Thyroid gland (tissue), 4 donors: Measurements from ENCODE around the gene NT5DC1.

ENCODE experiments used
- CTCF ChIP-seq, 6 experiments: fragments of 200-600 bp in 3 of 6; fragments of 450-650 bp in 3 of 6; sonication (generic) in 3 of 6; IDR thresholded peaks; one replicate each; pipeline ENCODE4 v1.5.1; 2016 to 2019; ENCODE audit warnings: antibody characterized with exemption in 6 of 6, mild to moderate bottlenecking in 2 of 6, inconsistent platforms in 1 of 6, moderate library complexity in 1 of 6
- POLR2A ChIP-seq, 2 donors: fragments of 450-650 bp; IDR thresholded peaks; one replicate each; pipeline ENCODE4 v1.6.1; 2017; ENCODE audit warnings: antibody characterized with exemption in 2 of 2, mild to moderate bottlenecking in 2 of 2, moderate library complexity in 1 of 2

GRCh38 chr6:116196841-116197240, 96.2 kb downstream of the NT5DC1 start:
- TF ChIP-seq POLR2A (IDR thresholded peaks at IDR 0.05) (no peak), CTCF (IDR thresholded peaks at IDR 0.05) (no peak)
